Endothelial cell of umbilical vein (primary cell): Measurements from ENCODE around the gene TXNRD2. TPM values are rescaled to one million over a fixed set of nuclear protein-coding genes. Genes with fewer than 3 reads are reported as not detected.

ENCODE experiments used
- BruUV-seq: library from RNA; stranded (reverse); fragments of 400-500 nt; replicated peaks from 2 replicates; lab custom pipeline; 2021; lab: Mats Ljungman, UMichigan
- CTCF ChIA-PET: fragments of 300-600, 350-600 bp; sonication (Branson Sonifier 250); formaldehyde crosslinking; loops from one replicate; lab custom pipeline; 2021; ENCODE audit warnings: antibody characterized with exemption, inconsistent platforms; lab: Charles Lee
- POLR2A ChIA-PET: fragments of 300-600, 350-600 bp; sonication (Branson Sonifier 250); formaldehyde crosslinking; loops from one replicate; lab custom pipeline; 2021; ENCODE audit warnings: antibody characterized with exemption, inconsistent platforms; lab: Charles Lee
- DNase-seq: peaks from one replicate; pipeline ENCODE4 v3.0.0-alpha.2; 2011; ENCODE audit warnings: low read depth, low spot score
- FAIRE-seq: peaks from 2 replicates; lab custom pipeline; 2011; peaks lifted over from hg19 to GRCh38; lab: Jason Lieb, UNC
- H2AFZ ChIP-seq: 2 replicates; pipeline ENCODE4 v1.6.0; 2012; ENCODE audit warnings: low read depth, low read length, control low read depth, inconsistent platforms
- H3K27ac ChIP-seq: 2 replicates; pipeline ENCODE4 v1.5.1; 2011; ENCODE audit warnings: low read depth, mild to moderate bottlenecking, control low read depth, low read length, moderate library complexity; ENCODE audit not compliant: insufficient read depth
- H3K27me3 ChIP-seq, 2 experiments: 2 replicates each; pipeline versions ENCODE4 v1.6.0 to v1.6.1; 2011; ENCODE audit warnings: low read length in 2 of 2, mixed read lengths in 1 of 2; ENCODE audit not compliant: control insufficient read depth in 2 of 2, insufficient read depth in 2 of 2
- H3K36me3 ChIP-seq, 2 experiments: 2 replicates in 1 of 2; 3 replicates in 1 of 2; pipeline ENCODE4 v1.5.1; 2011; ENCODE audit warnings: low read length in 2 of 2, mild to moderate bottlenecking in 1 of 2, moderate library complexity in 1 of 2; ENCODE audit not compliant: control insufficient read depth in 2 of 2, insufficient read depth in 2 of 2; ENCODE audit errors: extremely low read depth in 1 of 2
- H3K4me1 ChIP-seq: 3 replicates; pipeline ENCODE4 v1.5.1; 2011; ENCODE audit warnings: mild to moderate bottlenecking, low read length; ENCODE audit not compliant: control insufficient read depth, insufficient read depth; ENCODE audit errors: extremely low read depth
- H3K4me2 ChIP-seq: 2 replicates; pipeline ENCODE4 v1.6.1; 2011; ENCODE audit warnings: low read length, control low read depth, mixed read lengths; ENCODE audit not compliant: insufficient read depth
- H3K4me3 ChIP-seq, 3 experiments: fragments of 200-600 bp in 1 of 3; sonication (generic), shearing (Covaris generic) in 1 of 3; replicated peaks in 1 of 3; 2 replicates each; pipeline ENCODE4 v1.5.1; 2011 to 2016; ENCODE audit warnings: control low read depth in 3 of 3, low read length in 3 of 3, mild to moderate bottlenecking in 2 of 3, inconsistent platforms in 1 of 3, low read depth in 1 of 3, moderate library complexity in 1 of 3; ENCODE audit not compliant: insufficient read depth in 1 of 3
- H3K79me2 ChIP-seq: 2 replicates; pipeline ENCODE4 v1.6.0; 2012; ENCODE audit warnings: low read length, inconsistent platforms; ENCODE audit not compliant: control insufficient read depth, insufficient read depth
- H3K9ac ChIP-seq: replicated peaks from 2 replicates; pipeline ENCODE3; 2011; ENCODE audit warnings: low read length, control low read depth; ENCODE audit not compliant: insufficient read depth; ENCODE audit errors: extremely low read depth
- H3K9me1 ChIP-seq: replicated peaks from 3 replicates; pipeline ENCODE4 v1.6.0; 2011; ENCODE audit warnings: mild to moderate bottlenecking, low read length; ENCODE audit not compliant: control insufficient read depth, insufficient read depth; ENCODE audit errors: extremely low read depth
- H3K9me3 ChIP-seq: replicated peaks from 2 replicates; pipeline ENCODE4 v1.5.1; 2012; ENCODE audit warnings: low read length, inconsistent platforms; ENCODE audit not compliant: control insufficient read depth, insufficient read depth
- H4K20me1 ChIP-seq: replicated peaks from 2 replicates; pipeline ENCODE3; 2011; ENCODE audit warnings: mild to moderate bottlenecking, low read length; ENCODE audit not compliant: control insufficient read depth, insufficient read depth; ENCODE audit errors: extremely low read depth
- CTCF ChIP-seq, 2 donors: IDR thresholded peaks; 1 replicate in 1 of 2; 2 replicates in 1 of 2; pipeline ENCODE4 v1.5.1; 2011; ENCODE audit warnings: low read length in 2 of 2, mild to moderate bottlenecking in 2 of 2, moderate library complexity in 2 of 2, control low read depth in 1 of 2, inconsistent platforms in 1 of 2, low read depth in 1 of 2; ENCODE audit not compliant: insufficient read depth in 1 of 2; ENCODE audit errors: extremely low read depth in 1 of 2
- EZH2 ChIP-seq: IDR thresholded peaks from 2 replicates; pipeline ENCODE4 v1.6.1; 2012; ENCODE audit warnings: borderline replicate concordance, low read depth, mild to moderate bottlenecking, moderate library complexity, low read length, inconsistent platforms; ENCODE audit not compliant: severe bottlenecking
- FOS ChIP-seq: IDR thresholded peaks from 2 replicates; pipeline ENCODE4 v1.6.1; 2011; ENCODE audit warnings: mild to moderate bottlenecking, low read length, moderate library complexity, borderline replicate concordance; ENCODE audit not compliant: insufficient read depth
- GATA2 ChIP-seq: IDR thresholded peaks from 2 replicates; pipeline ENCODE4 v1.7.0; 2011; ENCODE audit warnings: low read depth, mild to moderate bottlenecking, moderate library complexity, mixed read lengths, low read length; ENCODE audit not compliant: insufficient read length, insufficient read depth
- JUN ChIP-seq: IDR thresholded peaks from 2 replicates; pipeline ENCODE4 v1.6.1; 2011; ENCODE audit warnings: borderline replicate concordance, low read depth; ENCODE audit not compliant: insufficient read length, insufficient read depth
- MAX ChIP-seq: IDR thresholded peaks from 2 replicates; pipeline ENCODE4 v1.6.1; 2011; ENCODE audit not compliant: insufficient read depth, insufficient read length
- MYC ChIP-seq: IDR thresholded peaks from one replicate; pipeline ENCODE4 v1.6.1; 2011; ENCODE audit warnings: mild to moderate bottlenecking, low read depth, low read length
- POLR2A ChIP-seq: IDR thresholded peaks from 2 replicates; pipeline ENCODE4 v1.6.1; 2012; ENCODE audit warnings: low read depth, mild to moderate bottlenecking, control low read depth, low read length
- POLR2AphosphoS5 ChIP-seq: IDR thresholded peaks from 2 replicates; pipeline ENCODE4 v1.6.1; 2012; ENCODE audit warnings: low read depth, mild to moderate bottlenecking, control low read depth, low read length, moderate library complexity; ENCODE audit not compliant: insufficient read depth
- dilution Hi-C: fragments of 300-500 bp; cut with MboI; formaldehyde crosslinking; loops from one replicate; pipeline ENCODE4 v1.15.0; 2019; ENCODE audit warnings: low sequenced_read_pairs; ENCODE audit not compliant: extremely low pct_ligation_motif_present
- intact Hi-C: fragments of 100-400 bp; cut with micrococcal nuclease; formaldehyde crosslinking; loops from one replicate; pipeline ENCODE4 v1.10.0; 2022
- polyA plus RNA-seq, 4 experiments: library from polyadenylated mRNA; depleted of rRNA in 3 of 4; stranded (reverse) in 3 of 4; unstranded in 1 of 4; fragments of >200 nt; gene quantifications; 2 replicates each; pipeline versions ENCODE4 v1.2.1 to v1.2.3, GENCODE V29; 2011 to 2012; ENCODE audit warnings: missing spikeins in 1 of 4
- total RNA-seq: library from RNA; stranded (reverse); gene quantifications from 2 replicates; pipeline ENCODE4 v1.2.3, GENCODE V29; 2021

TXNRD2 gene
- total and polyA plus RNA-seq, 2 donors (not counting 3 experiments of a cell fraction or from before 2014, with no cell fraction given) = 211 to 440 TPM

GRCh38 chr22:19957445-19957844 lies 15.8 kb upstream of the TXNRD2 start:
- Histone ChIP-seq H3K27me3 (no peaks in the 10 kb centered on the region), H3K9me1 (no peaks in the 10 kb centered on the region), H3K9ac (no peak overlapping the region), H3K36me3 (peaks cover 0 to 11% of the 10 kb centered on the region in 2 experiments), H3K4me1 (peaks cover 7% of the 10 kb centered on the region), H3K79me2 (no peaks in the 10 kb centered on the region), H3K27ac (no peak overlapping the region), H3K9me3 (no peaks in the 10 kb centered on the region), H2AFZ (no peak overlapping the region), H3K4me3 (no peak overlapping the region), H3K4me2 (no peak overlapping the region), H4K20me1 (no peaks in the 10 kb centered on the region)
- no TSS peak for BruUV-seq
- dilution Hi-C loops = no loop called here
- FAIRE-seq (no peak), DNase-seq (no peak)
- ChIA-PET CTCF (interaction anchor here (1.3 to 1.5 kb wide), 2 partner anchors 56 to 233 kb away, joined by 3 to 4 read pairs; no protein-coding TSS in a partner anchor), POLR2A (no interaction called here)
- TF ChIP-seq MAX (no peak), POLR2AphosphoS5 (no peak), GATA2 (no peak), MYC (no peak), CTCF (IDR thresholded peaks at IDR 0.05; ENCODE audit: extremely low read depth in 1 of 2, insufficient read depth in 1 of 2, low read depth in 1 of 2, low read length in 2 of 2) (no peak), FOS (no peak), POLR2A (no peak), JUN (no peak), EZH2 (no peak)
- intact Hi-C loops = no loop called here
